H9 (cell line): ENCODE measurements around the gene WDR75. TPM values are rescaled to one million over a fixed set of nuclear protein-coding genes. Genes with fewer than 3 reads are reported as not detected.

ENCODE experiments used
- DNase-seq: peaks from one replicate; pipeline ENCODE4 v3.0.0-alpha.2; 2017
- H2AFZ ChIP-seq: one replicate; pipeline ENCODE4 v1.6.1; 2013; ENCODE audit warnings: mild to moderate bottlenecking, low read length, control low read depth, moderate library complexity
- H2AK5ac ChIP-seq: 2 replicates; pipeline ENCODE4 v1.6.1; 2013; ENCODE audit warnings: low read length, control low read depth, mixed read lengths; ENCODE audit not compliant: insufficient read length
- H2BK120ac ChIP-seq: one replicate; pipeline ENCODE4 v1.6.1; 2013; ENCODE audit warnings: low read depth, mild to moderate bottlenecking, low read length, control low read depth, inconsistent platforms; ENCODE audit not compliant: poor library complexity, severe bottlenecking
- H2BK12ac ChIP-seq: 2 replicates; pipeline ENCODE4 v1.6.1; 2013; ENCODE audit warnings: low read length, control low read depth, mixed read lengths, low read depth; ENCODE audit not compliant: insufficient read length
- H2BK15ac ChIP-seq: 2 replicates; pipeline ENCODE4 v1.6.1; 2013; ENCODE audit warnings: low read depth, low read length, control low read depth
- H2BK20ac ChIP-seq: one replicate; pipeline ENCODE4 v1.6.1; 2013; ENCODE audit warnings: low read depth, mild to moderate bottlenecking, low read length, control low read depth, inconsistent platforms; ENCODE audit not compliant: poor library complexity, severe bottlenecking
- H2BK5ac ChIP-seq: 2 replicates; pipeline ENCODE4 v1.6.1; 2013; ENCODE audit warnings: low read length, control low read depth, mixed read lengths; ENCODE audit not compliant: insufficient read length
- H3K14ac ChIP-seq: 2 replicates; pipeline ENCODE4 v1.6.1; 2013; ENCODE audit warnings: low read length, control low read depth; ENCODE audit not compliant: insufficient read depth
- H3K18ac ChIP-seq: 2 replicates; pipeline ENCODE4 v1.6.1; 2013; ENCODE audit warnings: low read depth, mild to moderate bottlenecking, mixed read lengths, low read length, control low read depth; ENCODE audit not compliant: insufficient read length
- H3K23ac ChIP-seq: 2 replicates; pipeline ENCODE4 v1.6.1; 2013; ENCODE audit warnings: low read length, control low read depth, mixed read lengths, low read depth; ENCODE audit not compliant: insufficient read length
- H3K23me2 ChIP-seq: 2 replicates; pipeline ENCODE4 v1.6.1; 2013; ENCODE audit warnings: low read depth, mild to moderate bottlenecking, mixed read lengths, low read length, control low read depth; ENCODE audit not compliant: insufficient read length, poor library complexity, severe bottlenecking
- H3K27ac ChIP-seq: 2 replicates; pipeline ENCODE4 v1.5.1; 2013; ENCODE audit warnings: low read length, control low read depth, mixed read lengths, low read depth; ENCODE audit not compliant: insufficient read length
- H3K27me3 ChIP-seq: 2 replicates; pipeline ENCODE4 v1.6.1; 2013; ENCODE audit warnings: low read length, control low read depth, inconsistent platforms; ENCODE audit not compliant: insufficient read depth
- H3K4ac ChIP-seq: 2 replicates; pipeline ENCODE4 v1.6.1; 2013; ENCODE audit warnings: low read depth, mild to moderate bottlenecking, control low read depth, inconsistent platforms, low read length, moderate library complexity
- H3K4me1 ChIP-seq: 2 replicates; pipeline ENCODE4 v1.6.1; 2013; ENCODE audit warnings: low read length, control low read depth, inconsistent platforms; ENCODE audit not compliant: insufficient read depth
- H3K4me2 ChIP-seq: 2 replicates; pipeline ENCODE4 v1.6.1; 2013; ENCODE audit warnings: low read length, control low read depth, mixed read lengths; ENCODE audit not compliant: insufficient read length, insufficient read depth
- H3K56ac ChIP-seq: 2 replicates; pipeline ENCODE4 v1.6.1; 2013; ENCODE audit warnings: low read depth, mild to moderate bottlenecking, mixed read lengths, low read length, control low read depth; ENCODE audit not compliant: insufficient read length
- H3K79me1 ChIP-seq: 2 replicates; pipeline ENCODE4 v1.6.1; 2013; ENCODE audit warnings: low read depth, mild to moderate bottlenecking, moderate library complexity, low read length, control low read depth, inconsistent platforms; ENCODE audit not compliant: insufficient read depth, poor library complexity, severe bottlenecking
- H3K79me2 ChIP-seq: 2 replicates; pipeline ENCODE4 v1.6.1; 2013; ENCODE audit warnings: low read length, control low read depth, inconsistent platforms; ENCODE audit not compliant: insufficient read depth
- H3K9ac ChIP-seq: 2 replicates; pipeline ENCODE4 v1.6.1; 2013; ENCODE audit warnings: low read length, control low read depth, mixed read lengths; ENCODE audit not compliant: insufficient read length; ENCODE audit errors: extremely low read depth
- H3K9me3 ChIP-seq: one replicate; pipeline ENCODE4 v1.6.1; 2013; ENCODE audit warnings: low read depth, low read length, inconsistent platforms; ENCODE audit not compliant: control insufficient read depth
- H3T11ph ChIP-seq: one replicate; pipeline ENCODE4 v1.6.1; 2013; ENCODE audit warnings: mild to moderate bottlenecking, low read length, control low read depth, inconsistent platforms
- H4K20me1 ChIP-seq: one replicate; pipeline ENCODE4 v1.6.1; 2013; ENCODE audit not compliant: control insufficient read depth, insufficient read length, insufficient read depth
- H4K5ac ChIP-seq: 2 replicates; pipeline ENCODE4 v1.6.1; 2013; ENCODE audit warnings: low read depth, mild to moderate bottlenecking, mixed read lengths, low read length, control low read depth; ENCODE audit not compliant: insufficient read length
- H4K8ac ChIP-seq: replicated peaks from 2 replicates; pipeline ENCODE4 v1.6.1; 2013; ENCODE audit warnings: low read length, control low read depth, mixed read lengths, low read depth; ENCODE audit not compliant: insufficient read length
- H4K91ac ChIP-seq: 2 replicates; pipeline ENCODE4 v1.6.1; 2013; ENCODE audit warnings: low read depth, mild to moderate bottlenecking, moderate library complexity, mixed read lengths, low read length, control low read depth; ENCODE audit not compliant: insufficient read length
- H3K27ac Mint-ChIP-seq, 3 experiments: 2 replicates in 2 of 3; 3 replicates in 1 of 3; pipeline ENCODE4 v1.8.0; 2020 to 2021; ENCODE audit warnings: mixed read lengths in 3 of 3, mild to moderate bottlenecking in 1 of 3, moderate library complexity in 1 of 3
- H3K27me3 Mint-ChIP-seq: 2 replicates; pipeline ENCODE4 v1.8.0; 2021; ENCODE audit warnings: low read depth, mild to moderate bottlenecking, moderate library complexity, mixed read lengths
- H3K36me3 Mint-ChIP-seq, 3 experiments: 2 replicates in 2 of 3; 3 replicates in 1 of 3; pipeline ENCODE4 v1.8.0; 2020 to 2021; ENCODE audit warnings: low read depth in 3 of 3, mixed read lengths in 3 of 3; ENCODE audit not compliant: insufficient read depth in 1 of 3
- H3K4me1 Mint-ChIP-seq, 2 experiments: 2 replicates each; pipeline ENCODE4 v1.8.0; 2020; ENCODE audit warnings: mixed read lengths in 2 of 2
- H3K4me3 Mint-ChIP-seq, 2 experiments: 2 replicates in 1 of 2; 3 replicates in 1 of 2; pipeline ENCODE4 v1.8.0; 2020 to 2021; ENCODE audit warnings: mild to moderate bottlenecking in 2 of 2, mixed read lengths in 2 of 2, moderate library complexity in 1 of 2
- H3K9me3 Mint-ChIP-seq, 2 experiments: 2 replicates in 1 of 2; 3 replicates in 1 of 2; pipeline ENCODE4 v1.8.0; 2020; ENCODE audit warnings: mild to moderate bottlenecking in 2 of 2, mixed read lengths in 2 of 2, moderate library complexity in 1 of 2
- WGBS: extraction: QIAGEN DNeasy Blood & Tissue Kit; methylation state at CpG from one replicate; pipeline ENCODE4 v1.1.7; 2013; ENCODE audit warnings: missing lambda C conversion rate, low lambda C conversion rate, mixed read lengths; ENCODE audit not compliant: insufficient read length; ENCODE audit errors: extremely low coverage; 5-methylcytosine and 5-hydroxymethylcytosine counted together
- total RNA-seq: library from RNA; stranded (reverse); gene quantifications from 2 replicates; pipeline ENCODE4 v1.2.1, GENCODE V29; 2021
- TF ChIP-seq, protein P1 (sequence below): fragments of 200-600 bp; sonication (generic); conservative IDR thresholded peaks from 3 replicates; pipeline ENCODE4 v1.8.0; 2021; ENCODE audit warnings: antibody characterized with exemption, mild to moderate bottlenecking

WDR75 gene
- total RNA-seq, 1 experiment from 2014 or later = 80.6 TPM

DNA sequence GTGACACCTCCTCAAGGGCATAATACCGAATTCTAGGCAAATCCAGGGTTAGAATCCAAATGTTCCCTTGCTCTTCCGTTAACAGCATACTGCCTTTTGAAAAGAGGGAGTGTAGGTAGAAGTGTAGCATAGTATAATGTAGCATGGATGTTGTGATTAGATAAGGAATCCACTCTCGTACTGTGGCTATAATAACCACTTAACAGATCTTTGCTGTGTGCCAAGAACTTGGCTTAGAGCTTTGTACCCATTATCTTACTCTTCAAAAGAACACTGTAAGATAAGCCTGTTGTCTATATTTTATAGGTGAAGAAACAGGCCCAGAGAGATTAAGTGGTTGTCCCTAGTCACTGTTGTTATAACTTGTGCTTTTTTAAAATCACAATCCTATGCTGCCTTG, 24.2 kb downstream of the WDR75 start:
- H3K4ac ChIP-seq = no peak overlapping the region
- no peaks in the 10 kb centered on the region for H3K27me3 ChIP-seq
- no peaks in the 10 kb centered on the region for H3K9me3 Mint-ChIP-seq
- H2BK120ac ChIP-seq = no peak overlapping the region
- no peak overlapping the region for H3K14ac ChIP-seq
- no peak overlapping the region for H4K91ac ChIP-seq
- no peaks in the 10 kb centered on the region for H4K20me1 ChIP-seq
- no peak overlapping the region for H3K23ac ChIP-seq
- H4K5ac ChIP-seq = no peak overlapping the region
- TF ChIP-seq, protein P1, sequence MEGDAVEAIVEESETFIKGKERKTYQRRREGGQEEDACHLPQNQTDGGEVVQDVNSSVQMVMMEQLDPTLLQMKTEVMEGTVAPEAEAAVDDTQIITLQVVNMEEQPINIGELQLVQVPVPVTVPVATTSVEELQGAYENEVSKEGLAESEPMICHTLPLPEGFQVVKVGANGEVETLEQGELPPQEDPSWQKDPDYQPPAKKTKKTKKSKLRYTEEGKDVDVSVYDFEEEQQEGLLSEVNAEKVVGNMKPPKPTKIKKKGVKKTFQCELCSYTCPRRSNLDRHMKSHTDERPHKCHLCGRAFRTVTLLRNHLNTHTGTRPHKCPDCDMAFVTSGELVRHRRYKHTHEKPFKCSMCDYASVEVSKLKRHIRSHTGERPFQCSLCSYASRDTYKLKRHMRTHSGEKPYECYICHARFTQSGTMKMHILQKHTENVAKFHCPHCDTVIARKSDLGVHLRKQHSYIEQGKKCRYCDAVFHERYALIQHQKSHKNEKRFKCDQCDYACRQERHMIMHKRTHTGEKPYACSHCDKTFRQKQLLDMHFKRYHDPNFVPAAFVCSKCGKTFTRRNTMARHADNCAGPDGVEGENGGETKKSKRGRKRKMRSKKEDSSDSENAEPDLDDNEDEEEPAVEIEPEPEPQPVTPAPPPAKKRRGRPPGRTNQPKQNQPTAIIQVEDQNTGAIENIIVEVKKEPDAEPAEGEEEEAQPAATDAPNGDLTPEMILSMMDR = no peak
- H2BK20ac ChIP-seq = no peak overlapping the region
- H3K27ac ChIP-seq = no peak overlapping the region
- H3K27me3 Mint-ChIP-seq = no peaks in the 10 kb centered on the region
- no peak overlapping the region for H3K56ac ChIP-seq
- no peak overlapping the region for H2BK5ac ChIP-seq
- no peaks in the 10 kb centered on the region for H3K23me2 ChIP-seq
- no peak overlapping the region for H2BK15ac ChIP-seq
- H2AK5ac ChIP-seq = no peak overlapping the region
- H2BK12ac ChIP-seq = no peak overlapping the region
- no CpG with 5 or more reads among the region's 3 CpGs for WGBS
- H3K4me1 Mint-ChIP-seq = no peaks in the 10 kb centered on the region
- H3T11ph ChIP-seq = no peak overlapping the region
- no peak for DNase-seq
- H3K9ac ChIP-seq = no peak overlapping the region
- no peak overlapping the region for H3K27ac Mint-ChIP-seq
- H3K4me3 Mint-ChIP-seq = no peak overlapping the region
- no peak overlapping the region for H3K4me2 ChIP-seq
- no peaks in the 10 kb centered on the region for H3K4me1 ChIP-seq
- no peaks in the 10 kb centered on the region for H3K9me3 ChIP-seq
- H3K79me1 ChIP-seq = no peaks in the 10 kb centered on the region
- H3K18ac ChIP-seq = no peak overlapping the region
- H2AFZ ChIP-seq = no peak overlapping the region
- H4K8ac ChIP-seq = no peak overlapping the region
- H3K79me2 ChIP-seq = no peaks in the 10 kb centered on the region
- peaks cover 40 to 86% (median 83%) of the 10 kb centered on the region in 3 experiments for H3K36me3 Mint-ChIP-seq
